B cell (primary cell): ENCODE measurements around the gene CDR2L. TPM values are rescaled to one million over a fixed set of nuclear protein-coding genes. Genes with fewer than 3 reads are reported as not detected.
A peak's percentile ranks its signal among the peaks of the same experiment; 100 is the strongest.

Experiments used
- ATAC-seq: fragments of 200-7000 bp; cut with Tn5 transposase; one replicate; pipeline ENCODE4 v1.10.0; 2021; ENCODE audit warnings: low read depth, mild to moderate bottlenecking, moderate number of reproducible peaks, moderate library complexity
- CTCF ChIA-PET: fragments of 350-600 bp; sonication (Branson Sonifier 250); formaldehyde crosslinking; loops from one replicate; lab custom pipeline; 2021; ENCODE audit warnings: antibody characterized with exemption, inconsistent platforms; lab: Charles Lee
- POLR2A ChIA-PET: fragments of 350-600 bp; sonication (Branson Sonifier 250); formaldehyde crosslinking; loops from one replicate; lab custom pipeline; 2021; ENCODE audit warnings: antibody characterized with exemption; lab: Charles Lee
- DNase-seq: peaks from one replicate; pipeline ENCODE4 v3.0.0; 2013
- H2AFZ ChIP-seq: 2 replicates; pipeline ENCODE4 v1.6.1; 2012; ENCODE audit warnings: mild to moderate bottlenecking, low read depth, low read length; ENCODE audit not compliant: insufficient read depth, poor library complexity, severe bottlenecking
- H3K27ac ChIP-seq, 2 donors: 1 replicate in 1 of 2; 2 replicates in 1 of 2; pipeline ENCODE4 v1.5.1; 2012 to 2013; ENCODE audit warnings: low read length in 2 of 2, mild to moderate bottlenecking in 2 of 2, moderate library complexity in 1 of 2
- H3K27me3 ChIP-seq, 4 experiments: fragments of 200-600 bp in 1 of 4; sonication (generic) in 1 of 4; replicated peaks in 1 of 4; 1 replicate in 2 of 4; 2 replicates in 2 of 4; pipeline versions ENCODE4 v1.6.1 to v1.7.0; 2013 to 2016; ENCODE audit warnings: low read length in 3 of 4, mild to moderate bottlenecking in 2 of 4, mixed read lengths in 1 of 4, moderate library complexity in 1 of 4; ENCODE audit not compliant: insufficient read depth in 4 of 4, control insufficient read depth in 3 of 4; ENCODE audit errors: control extremely low read depth in 1 of 4
- H3K36me3 ChIP-seq, 2 experiments: replicated peaks in 1 of 2; 1 replicate in 1 of 2; 2 replicates in 1 of 2; pipeline versions ENCODE4 v1.6.1 to v1.7.1; 2013; ENCODE audit warnings: low read length in 1 of 2; ENCODE audit not compliant: insufficient read depth in 2 of 2, control insufficient read depth in 1 of 2; ENCODE audit errors: control extremely low read depth in 1 of 2, extremely low read depth in 1 of 2
- H3K4me1 ChIP-seq, 2 donors: fragments of 200-600 bp in 1 of 2; sonication (generic) in 1 of 2; 1 replicate in 1 of 2; 2 replicates in 1 of 2; pipeline versions ENCODE4 v1.5.1 to v1.6.1; 2013 to 2017; ENCODE audit warnings: low read length in 2 of 2; ENCODE audit not compliant: control insufficient read depth in 2 of 2, insufficient read depth in 2 of 2
- H3K4me2 ChIP-seq: replicated peaks from 2 replicates; pipeline ENCODE3; 2012; ENCODE audit warnings: mild to moderate bottlenecking, low read depth, low read length; ENCODE audit not compliant: poor library complexity, severe bottlenecking
- H3K4me3 ChIP-seq, 5 experiments: fragments of 200-600 bp in 1 of 5; sonication (generic) in 1 of 5; 1 replicate in 3 of 5; 2 replicates in 2 of 5; pipeline versions ENCODE4 v1.5.1 to v1.7.0; 2011 to 2016; ENCODE audit warnings: low read length in 4 of 5, mild to moderate bottlenecking in 4 of 5, low read depth in 2 of 5, control low read depth in 1 of 5, moderate library complexity in 1 of 5; ENCODE audit not compliant: insufficient read depth in 1 of 5; ENCODE audit errors: control extremely low read depth in 1 of 5, extremely low read depth in 1 of 5
- H3K79me2 ChIP-seq: fragments of 200-600 bp; sonication (generic); one replicate; pipeline ENCODE4 v1.6.0; 2016; ENCODE audit warnings: low read length; ENCODE audit not compliant: control insufficient read depth, insufficient read depth
- H3K9ac ChIP-seq: fragments of 200-600 bp; sonication (generic); 2 replicates; pipeline ENCODE4 v1.6.1; 2017; ENCODE audit warnings: mild to moderate bottlenecking, low read length, moderate library complexity
- H3K9me3 ChIP-seq, 3 donors: one replicate each; pipeline versions ENCODE4 v1.6.1 to v1.7.1; 2013; ENCODE audit warnings: low read length in 2 of 3; ENCODE audit not compliant: control insufficient read depth in 2 of 3, insufficient read depth in 1 of 3; ENCODE audit errors: control extremely low read depth in 1 of 3
- H4K20me1 ChIP-seq: 2 replicates; pipeline ENCODE4 v1.6.0; 2012; ENCODE audit warnings: mild to moderate bottlenecking, low read length; ENCODE audit not compliant: insufficient read depth, control insufficient read depth, poor library complexity, severe bottlenecking
- H3K27ac Mint-ChIP-seq: one replicate; pipeline ENCODE4 v1.8.0; 2021; ENCODE audit warnings: mixed read lengths
- H3K27me3 Mint-ChIP-seq: one replicate; pipeline ENCODE4 v1.8.0; 2021; ENCODE audit warnings: mixed read lengths
- H3K4me1 Mint-ChIP-seq: one replicate; pipeline ENCODE4 v1.8.0; 2021; ENCODE audit warnings: mixed read lengths
- H3K4me3 Mint-ChIP-seq: one replicate; pipeline ENCODE4 v1.8.0; 2021; ENCODE audit warnings: mixed read lengths
- H3K9me3 Mint-ChIP-seq: one replicate; pipeline ENCODE4 v1.8.0; 2022; ENCODE audit warnings: mixed read lengths; ENCODE audit not compliant: insufficient read depth
- EZH2 ChIP-seq: IDR thresholded peaks from 2 replicates; pipeline ENCODE4 v1.6.1; 2012; ENCODE audit warnings: borderline replicate concordance, low read depth, mild to moderate bottlenecking, moderate library complexity, low read length; ENCODE audit not compliant: insufficient read depth, poor library complexity, severe bottlenecking
- WGBS: methylation state at CpG from one replicate; pipeline ENCODE4 v1.1.5; 2013; ENCODE audit warnings: missing lambda C conversion rate; ENCODE audit not compliant: insufficient coverage; 5-methylcytosine and 5-hydroxymethylcytosine counted together
- intact Hi-C: fragments of 100-400 bp; cut with micrococcal nuclease; formaldehyde crosslinking; loops from one replicate; pipeline ENCODE4 v1.10.0; 2022
- polyA plus RNA-seq: library from polyadenylated mRNA; depleted of rRNA; stranded (reverse); fragments of >200 nt; gene quantifications from 2 replicates; pipeline ENCODE4 v1.2.3, GENCODE V29; 2012
- total RNA-seq, 2 donors: library from RNA; stranded (reverse); fragments of 120-200 nt in 1 of 2; gene quantifications; 1 replicate in 1 of 2; 2 replicates in 1 of 2; pipeline versions ENCODE4 v1.2.3 to v1.2.4, GENCODE V29; 2013 to 2022
- TF ChIP-seq, protein P1 (sequence below): fragments of 200-600 bp; IDR thresholded peaks from one replicate; pipeline ENCODE4 v1.8.0; 2022; ENCODE audit warnings: antibody characterized with exemption, mild to moderate bottlenecking

The CDR2L gene
- total and polyA plus RNA-seq, 2 donors (not counting 1 experiment from before 2014, with no cell fraction given): 0.03 TPM; not detected in 1

GRCh38 chr17:75030161-75030560 lies 42.7 kb downstream of the CDR2L start:
- Histone ChIP-seq H3K9ac (no peak overlapping the region), H3K4me1 (peaks cover 13 to 34% of the 10 kb centered on the region in 2 donors), H3K4me2 (no peak overlapping the region), H2AFZ (no peak overlapping the region), H3K36me3 (no peaks in the 10 kb centered on the region), H4K20me1 (no peaks in the 10 kb centered on the region), H3K27me3 (no peaks in the 10 kb centered on the region), H3K27ac (no peak overlapping the region), H3K4me3 (no peak overlapping the region), H3K79me2 (no peaks in the 10 kb centered on the region), H3K9me3 (peaks cover 0 to 5% (median 0%) of the 10 kb centered on the region in 3 donors)
- 71% methylated on average over 5 of the region's 8 CpGs for WGBS
- ATAC-seq (no peak), DNase-seq (no peak)
- H3K9me3 Mint-ChIP-seq: peaks cover 6% of the 10 kb centered on the region
- H3K4me3 Mint-ChIP-seq: no peak overlapping the region
- intact Hi-C loops: no loop called here
- TF ChIP-seq, protein P1, sequence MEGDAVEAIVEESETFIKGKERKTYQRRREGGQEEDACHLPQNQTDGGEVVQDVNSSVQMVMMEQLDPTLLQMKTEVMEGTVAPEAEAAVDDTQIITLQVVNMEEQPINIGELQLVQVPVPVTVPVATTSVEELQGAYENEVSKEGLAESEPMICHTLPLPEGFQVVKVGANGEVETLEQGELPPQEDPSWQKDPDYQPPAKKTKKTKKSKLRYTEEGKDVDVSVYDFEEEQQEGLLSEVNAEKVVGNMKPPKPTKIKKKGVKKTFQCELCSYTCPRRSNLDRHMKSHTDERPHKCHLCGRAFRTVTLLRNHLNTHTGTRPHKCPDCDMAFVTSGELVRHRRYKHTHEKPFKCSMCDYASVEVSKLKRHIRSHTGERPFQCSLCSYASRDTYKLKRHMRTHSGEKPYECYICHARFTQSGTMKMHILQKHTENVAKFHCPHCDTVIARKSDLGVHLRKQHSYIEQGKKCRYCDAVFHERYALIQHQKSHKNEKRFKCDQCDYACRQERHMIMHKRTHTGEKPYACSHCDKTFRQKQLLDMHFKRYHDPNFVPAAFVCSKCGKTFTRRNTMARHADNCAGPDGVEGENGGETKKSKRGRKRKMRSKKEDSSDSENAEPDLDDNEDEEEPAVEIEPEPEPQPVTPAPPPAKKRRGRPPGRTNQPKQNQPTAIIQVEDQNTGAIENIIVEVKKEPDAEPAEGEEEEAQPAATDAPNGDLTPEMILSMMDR: no peak
- TF ChIP-seq EZH2: no peak
- H3K27me3 Mint-ChIP-seq: no peaks in the 10 kb centered on the region
- POLR2A ChIA-PET: no interaction called here
- H3K27ac Mint-ChIP-seq: no peak overlapping the region
- CTCF ChIA-PET: interaction anchor here (1.5 to 2.2 kb wide), 2 partner anchors 17 to 69 kb away, joined by 7 to 11 read pairs; partner anchors contain the start of gene MRPL58
- peaks cover 32% of the 10 kb centered on the region for H3K4me1 Mint-ChIP-seq

GRCh38 chr17:75031972-75032719 lies 44.7 kb downstream of the CDR2L start:
- H3K4me1 Mint-ChIP-seq: peaks cover 34% of the 10 kb centered on the region
- peak overlapping the region in 3 of 5 experiments; percentile 28 to 71 (median 42) for H3K4me3 ChIP-seq
- WGBS: 12% methylated on average over 10 of the region's 10 CpGs
- peak overlapping the region; percentile 50 for H3K9ac ChIP-seq
- peaks cover 3% of the 10 kb centered on the region for H3K9me3 Mint-ChIP-seq
- TF ChIP-seq, protein P1: no peak
- TF ChIP-seq EZH2: no peak
- peak overlapping the region; percentile 80 for H3K27ac Mint-ChIP-seq
- H3K36me3 ChIP-seq: no peaks in the 10 kb centered on the region
- no peaks in the 10 kb centered on the region for H4K20me1 ChIP-seq
- H3K27me3 ChIP-seq: no peaks in the 10 kb centered on the region
- peaks cover 0 to 4% (median 0%) of the 10 kb centered on the region in 3 donors for H3K9me3 ChIP-seq
- DNase-seq: peak; percentile 76
- peak overlapping the region; percentile 85 for H3K4me2 ChIP-seq
- H3K27ac ChIP-seq: peak overlapping the region in 1 of 2 donors; percentile 50
- peaks cover 15 to 34% of the 10 kb centered on the region in 2 donors for H3K4me1 ChIP-seq
- CTCF ChIA-PET: interaction anchor here (1.1 to 2.2 kb wide), 4 partner anchors 19 to 375 kb away, joined by 3 to 11 read pairs (median 6); partner anchors contain the start of gene MRPL58
- H3K79me2 ChIP-seq: no peaks in the 10 kb centered on the region
- no peaks in the 10 kb centered on the region for H3K27me3 Mint-ChIP-seq
- H2AFZ ChIP-seq: peak overlapping the region; percentile 62
- intact Hi-C loops: no loop called here
- peak; percentile 50 for ATAC-seq
- H3K4me3 Mint-ChIP-seq: peak overlapping the region; percentile 99
- POLR2A ChIA-PET: interaction anchor here (0.8 to 1.5 kb wide), 2 partner anchors 15 to 20 kb away, joined by 3 to 5 read pairs; partner anchors contain the start of genes ATP5PD, KCTD2 and MRPL58
